Measurements from ENCODE around the gene LANCL2.

The LANCL2 gene

DNA sequence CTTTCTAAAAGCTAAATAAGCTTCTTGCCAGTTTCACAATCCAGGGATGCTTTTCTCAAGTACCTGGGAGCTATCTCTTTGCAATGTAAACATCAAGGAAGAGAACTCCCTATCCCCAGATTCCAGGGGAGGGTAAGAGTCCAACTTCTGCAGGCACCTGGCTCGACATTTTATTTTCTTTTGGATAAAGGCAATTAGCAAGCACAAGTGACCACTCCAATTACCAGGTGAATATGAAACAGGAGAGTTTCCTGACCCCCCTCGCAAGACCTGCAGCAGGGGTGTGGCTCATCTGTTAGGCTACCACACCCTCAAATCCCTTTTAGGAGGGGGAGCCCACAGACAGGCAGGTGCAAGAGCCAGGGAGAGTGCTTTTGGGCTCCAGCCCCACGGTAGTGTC is 28.6 kb upstream of the LANCL2 start:
- H3K27ac ChIP-seq (ENCODE audit: insufficient read depth in 1 of 2, low read depth in 1 of 2, low read length in 2 of 2, poor library complexity in 1 of 2, severe bottlenecking in 2 of 2), result no peak overlapping the region
- no peaks in the 10 kb centered on the region for H3K9me3 ChIP-seq (ENCODE audit: control extremely low read depth in 1 of 5, control insufficient read depth in 4 of 5, insufficient read depth in 2 of 5, low read depth in 1 of 5, low read length in 4 of 5)
- no peaks in the 10 kb centered on the region for H3K4me1 ChIP-seq (ENCODE audit: control extremely low read depth in 1 of 4, control insufficient read depth in 4 of 4, insufficient read depth in 4 of 4, low read length in 3 of 4)
- no peak overlapping the region for H3K4me3 ChIP-seq (ENCODE audit: control insufficient read depth in 1 of 7, extremely low read depth in 1 of 7, insufficient read depth in 4 of 7, low read depth in 2 of 7, low read length in 6 of 7)
- POLR2A ChIA-PET, result no interaction called here
- no peaks in the 10 kb centered on the region for H3K27me3 ChIP-seq (replicated peaks in 2 of 5; ENCODE audit: control insufficient read depth in 4 of 5, insufficient read depth in 5 of 5, low read length in 4 of 5)
- CTCF ChIA-PET, result interaction anchor here (1.3 kb wide), 1 partner anchor 10 kb away, joined by 4 read pairs; no protein-coding TSS in a partner anchor
- WGBS (ENCODE audit: insufficient coverage), result 78% methylated on average over 3 of the region's 3 CpGs
- no peak for DNase-seq
- no peaks in the 10 kb centered on the region for H3K36me3 ChIP-seq (ENCODE audit: control insufficient read depth in 4 of 4, insufficient read depth in 4 of 4, low read length in 3 of 4)

DNA sequence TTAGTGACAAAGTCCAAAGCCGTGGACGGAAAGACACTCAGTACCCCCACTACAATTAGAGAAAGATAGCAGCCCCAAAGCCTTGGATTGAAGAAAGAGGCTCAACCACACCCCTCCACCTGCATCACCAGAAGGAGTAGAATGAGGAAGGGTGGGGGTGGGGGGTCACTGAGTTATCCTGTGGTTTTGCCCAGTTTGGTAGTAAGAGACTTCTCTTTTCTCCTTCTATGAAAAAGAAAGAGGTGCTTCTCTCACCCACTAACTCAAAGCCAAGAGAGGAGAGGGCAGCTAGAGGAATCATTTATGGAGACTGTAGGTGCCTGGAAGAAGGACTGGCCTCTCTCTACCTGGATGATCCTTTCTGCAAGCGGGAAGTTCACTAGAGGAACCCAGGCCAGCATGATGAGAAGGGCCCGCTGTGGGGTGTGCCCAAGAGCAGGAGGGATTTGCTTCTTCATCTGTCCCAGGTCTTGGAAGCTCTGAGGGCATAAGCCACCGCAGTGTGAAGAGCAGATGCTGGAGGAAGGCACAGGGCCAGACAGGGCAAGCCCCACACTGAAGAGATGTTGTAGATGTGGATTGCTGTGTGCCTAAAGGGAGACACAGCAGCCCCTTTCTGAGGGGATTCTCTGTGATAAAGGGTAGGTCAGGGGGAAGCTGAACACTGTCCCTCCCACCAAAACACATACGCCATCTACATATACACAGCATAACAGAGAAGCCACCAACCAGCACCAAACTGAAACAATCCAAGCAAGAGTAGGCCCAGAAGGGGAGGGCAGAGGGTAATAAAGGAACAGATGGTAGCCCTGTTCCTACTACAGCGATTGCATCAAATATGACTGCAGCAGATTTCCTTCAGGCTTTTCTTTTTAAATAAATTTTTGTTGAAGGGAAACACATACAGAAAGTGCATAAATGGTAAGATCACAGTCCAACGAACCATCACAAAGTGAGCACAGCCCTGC is 25.8 kb upstream of the LANCL2 start:
- DNase-seq, result no peak
- H3K4me3 ChIP-seq (ENCODE audit: control insufficient read depth in 1 of 7, extremely low read depth in 1 of 7, insufficient read depth in 4 of 7, low read depth in 2 of 7, low read length in 6 of 7), result no peak overlapping the region
- peaks cover 0 to 8% (median 3%) of the 10 kb centered on the region in 5 experiments for H3K9me3 ChIP-seq (ENCODE audit: control extremely low read depth in 1 of 5, control insufficient read depth in 4 of 5, insufficient read depth in 2 of 5, low read depth in 1 of 5, low read length in 4 of 5)
- no peak overlapping the region for H3K27ac ChIP-seq (ENCODE audit: insufficient read depth in 1 of 2, low read depth in 1 of 2, low read length in 2 of 2, poor library complexity in 1 of 2, severe bottlenecking in 2 of 2)
- no peaks in the 10 kb centered on the region for H3K4me1 ChIP-seq (ENCODE audit: control extremely low read depth in 1 of 4, control insufficient read depth in 4 of 4, insufficient read depth in 4 of 4, low read length in 3 of 4)
- peaks cover 0 to 4% (median 0%) of the 10 kb centered on the region in 5 experiments for H3K27me3 ChIP-seq (replicated peaks in 2 of 5; ENCODE audit: control insufficient read depth in 4 of 5, insufficient read depth in 5 of 5, low read length in 4 of 5)
- 88% methylated on average over 4 of the region's 8 CpGs for WGBS (ENCODE audit: insufficient coverage)
- ChIA-PET POLR2A (no interaction called here), CTCF (no interaction called here)
- no peaks in the 10 kb centered on the region for H3K36me3 ChIP-seq (ENCODE audit: control insufficient read depth in 4 of 4, insufficient read depth in 4 of 4, low read length in 3 of 4)

DNA sequence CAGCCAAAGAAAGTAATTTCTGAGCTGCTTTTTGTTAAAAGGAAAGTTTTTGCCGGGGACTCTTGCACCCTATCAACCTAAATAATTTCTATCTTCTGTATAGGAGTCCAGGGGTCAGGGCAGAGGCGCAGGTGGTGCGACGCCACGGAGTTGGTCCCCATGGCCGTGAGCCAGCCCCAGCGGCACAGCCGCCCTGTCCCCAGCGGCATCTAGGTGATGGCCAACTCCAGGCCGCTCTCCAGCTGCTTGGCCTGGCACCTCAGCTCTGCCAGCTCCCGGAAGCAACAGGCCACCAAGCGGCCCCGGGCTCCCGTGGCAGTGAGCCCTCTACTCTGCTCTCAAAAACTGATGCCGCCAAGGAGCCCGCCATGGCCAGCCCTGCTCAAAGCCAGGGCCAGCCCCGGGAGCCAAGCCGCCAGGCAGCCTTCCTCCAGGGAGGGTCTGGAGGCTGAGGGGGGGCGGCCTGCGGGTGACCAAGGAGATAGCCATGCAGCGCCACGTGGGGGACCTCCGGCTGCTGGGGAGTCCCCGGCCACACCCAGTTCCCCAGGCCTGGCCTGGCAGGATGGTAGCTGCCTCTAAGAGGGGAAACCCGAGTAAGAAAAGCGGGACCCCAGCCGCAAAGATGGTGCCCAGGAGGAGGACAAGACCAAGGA is 22.8 kb upstream of the LANCL2 start:
- 95% methylated on average over 26 of the region's 27 CpGs for WGBS (ENCODE audit: insufficient coverage)
- H3K36me3 ChIP-seq (ENCODE audit: control insufficient read depth in 4 of 4, insufficient read depth in 4 of 4, low read length in 3 of 4), result no peaks in the 10 kb centered on the region
- no peak for DNase-seq
- ChIA-PET POLR2A (no interaction called here), CTCF (no interaction called here)
- H3K27ac ChIP-seq (ENCODE audit: insufficient read depth in 1 of 2, low read depth in 1 of 2, low read length in 2 of 2, poor library complexity in 1 of 2, severe bottlenecking in 2 of 2), result no peak overlapping the region
- peaks cover 0 to 25% (median 5%) of the 10 kb centered on the region in 5 experiments for H3K9me3 ChIP-seq (ENCODE audit: control extremely low read depth in 1 of 5, control insufficient read depth in 4 of 5, insufficient read depth in 2 of 5, low read depth in 1 of 5, low read length in 4 of 5)
- no peaks in the 10 kb centered on the region for H3K4me1 ChIP-seq (ENCODE audit: control extremely low read depth in 1 of 4, control insufficient read depth in 4 of 4, insufficient read depth in 4 of 4, low read length in 3 of 4)
- peaks cover 0 to 17% (median 3%) of the 10 kb centered on the region in 5 experiments for H3K27me3 ChIP-seq (replicated peaks in 2 of 5; ENCODE audit: control insufficient read depth in 4 of 5, insufficient read depth in 5 of 5, low read length in 4 of 5)
- no peak overlapping the region for H3K4me3 ChIP-seq (ENCODE audit: control insufficient read depth in 1 of 7, extremely low read depth in 1 of 7, insufficient read depth in 4 of 7, low read depth in 2 of 7, low read length in 6 of 7)

DNA sequence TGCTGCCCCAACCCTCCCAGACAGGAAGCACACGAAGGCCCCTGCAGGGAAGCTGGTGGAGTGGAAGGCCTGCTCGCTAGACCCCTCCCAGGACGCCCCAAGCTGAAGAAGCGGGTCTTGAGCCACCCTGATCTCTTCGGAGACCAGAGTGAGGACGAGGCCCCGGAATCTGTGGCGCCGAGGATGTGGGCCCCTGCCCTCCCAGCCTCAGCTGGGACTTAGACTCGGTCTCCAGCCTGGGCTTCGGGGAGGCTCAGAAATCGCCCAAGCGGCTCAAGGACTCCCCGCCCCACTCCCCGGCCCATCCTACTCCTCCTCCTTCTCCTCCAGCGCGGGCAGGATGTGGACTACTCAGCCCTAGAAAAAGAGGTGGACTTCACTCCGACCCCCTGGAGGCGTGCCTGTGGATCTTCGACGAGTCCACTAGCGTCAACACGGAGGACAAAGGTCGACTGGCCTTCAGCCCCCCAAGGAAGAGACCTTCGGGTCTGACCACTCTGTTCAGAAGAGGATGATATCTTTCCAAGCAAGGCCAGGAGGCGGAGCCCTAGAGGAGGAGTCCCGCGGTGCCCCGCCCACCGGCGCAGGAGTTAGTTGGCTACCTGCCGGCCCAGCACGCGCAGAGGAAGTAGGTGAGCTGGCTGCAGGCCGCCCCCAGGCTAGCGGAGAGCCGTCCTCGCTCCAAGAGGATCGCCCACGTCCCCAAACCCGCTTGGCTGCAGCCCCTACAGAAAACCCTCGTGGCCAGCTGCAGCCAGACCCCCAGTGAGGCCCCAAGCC is 21.9 kb upstream of the LANCL2 start:
- peaks cover 0 to 17% (median 4%) of the 10 kb centered on the region in 5 experiments for H3K27me3 ChIP-seq (replicated peaks in 2 of 5; ENCODE audit: control insufficient read depth in 4 of 5, insufficient read depth in 5 of 5, low read length in 4 of 5)
- no peak overlapping the region for H3K27ac ChIP-seq (ENCODE audit: insufficient read depth in 1 of 2, low read depth in 1 of 2, low read length in 2 of 2, poor library complexity in 1 of 2, severe bottlenecking in 2 of 2)
- ChIA-PET POLR2A (no interaction called here), CTCF (no interaction called here)
- H3K4me3 ChIP-seq (ENCODE audit: control insufficient read depth in 1 of 7, extremely low read depth in 1 of 7, insufficient read depth in 4 of 7, low read depth in 2 of 7, low read length in 6 of 7), result no peak overlapping the region
- WGBS (ENCODE audit: insufficient coverage), result 94% methylated on average over 32 of the region's 42 CpGs
- H3K4me1 ChIP-seq (ENCODE audit: control extremely low read depth in 1 of 4, control insufficient read depth in 4 of 4, insufficient read depth in 4 of 4, low read length in 3 of 4), result no peaks in the 10 kb centered on the region
- no peak for DNase-seq
- peaks cover 0 to 25% (median 5%) of the 10 kb centered on the region in 5 experiments for H3K9me3 ChIP-seq (ENCODE audit: control extremely low read depth in 1 of 5, control insufficient read depth in 4 of 5, insufficient read depth in 2 of 5, low read depth in 1 of 5, low read length in 4 of 5)
- H3K36me3 ChIP-seq (ENCODE audit: control insufficient read depth in 4 of 4, insufficient read depth in 4 of 4, low read length in 3 of 4), result no peaks in the 10 kb centered on the region

DNA sequence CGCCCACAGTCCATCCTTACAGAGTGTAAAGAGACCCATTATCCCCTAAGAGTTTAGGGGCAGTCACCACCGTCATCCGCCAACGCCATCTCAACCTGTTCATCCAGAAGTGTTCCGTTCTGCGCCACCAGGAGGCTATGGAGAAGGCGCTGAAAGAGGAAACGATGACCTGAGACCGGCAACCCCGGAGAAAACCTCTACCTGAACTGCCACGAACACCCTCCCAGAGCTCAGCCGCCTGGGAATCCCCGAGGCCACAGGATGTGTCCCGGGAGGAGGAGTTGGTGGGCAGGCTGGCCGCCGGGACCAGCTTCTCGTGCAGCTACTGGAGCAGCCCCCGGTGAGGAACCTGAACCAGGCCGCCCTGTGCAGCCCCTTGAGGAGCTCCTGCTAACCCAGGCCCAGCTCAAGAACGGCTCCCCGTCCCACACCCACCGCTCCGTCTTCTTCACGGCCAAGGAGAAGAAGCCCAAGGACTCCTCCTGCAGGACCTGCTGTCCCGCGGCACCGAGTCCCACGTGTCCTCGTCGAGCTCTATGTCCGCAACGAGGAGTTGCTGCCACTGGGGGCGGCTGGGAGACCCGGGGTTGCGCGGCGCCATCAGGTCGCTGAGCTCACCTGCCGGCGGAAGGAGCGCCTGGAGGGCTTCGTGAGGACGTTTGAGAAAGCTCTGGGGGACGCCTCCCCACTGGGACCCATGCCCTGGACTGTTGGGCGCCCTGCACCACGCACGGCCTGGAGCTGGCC is 21.1 kb upstream of the LANCL2 start:
- Histone ChIP-seq H3K27ac (ENCODE audit: insufficient read depth in 1 of 2, low read depth in 1 of 2, low read length in 2 of 2, poor library complexity in 1 of 2, severe bottlenecking in 2 of 2) (no peak overlapping the region), H3K36me3 (ENCODE audit: control insufficient read depth in 4 of 4, insufficient read depth in 4 of 4, low read length in 3 of 4) (no peaks in the 10 kb centered on the region), H3K27me3 (replicated peaks in 2 of 5; ENCODE audit: control insufficient read depth in 4 of 5, insufficient read depth in 5 of 5, low read length in 4 of 5) (peaks cover under 1 to 18% (median 4%) of the 10 kb centered on the region in 5 experiments), H3K9me3 (ENCODE audit: control extremely low read depth in 1 of 5, control insufficient read depth in 4 of 5, insufficient read depth in 2 of 5, low read depth in 1 of 5, low read length in 4 of 5) (peaks cover 0 to 25% (median 5%) of the 10 kb centered on the region in 5 experiments), H3K4me1 (ENCODE audit: control extremely low read depth in 1 of 4, control insufficient read depth in 4 of 4, insufficient read depth in 4 of 4, low read length in 3 of 4) (no peaks in the 10 kb centered on the region), H3K4me3 (ENCODE audit: control insufficient read depth in 1 of 7, extremely low read depth in 1 of 7, insufficient read depth in 4 of 7, low read depth in 2 of 7, low read length in 6 of 7) (no peak overlapping the region)
- CTCF ChIA-PET, result no interaction called here
- WGBS (ENCODE audit: insufficient coverage), result 93% methylated on average over 43 of the region's 47 CpGs
- no peak for DNase-seq
- POLR2A ChIA-PET, result no interaction called here

DNA sequence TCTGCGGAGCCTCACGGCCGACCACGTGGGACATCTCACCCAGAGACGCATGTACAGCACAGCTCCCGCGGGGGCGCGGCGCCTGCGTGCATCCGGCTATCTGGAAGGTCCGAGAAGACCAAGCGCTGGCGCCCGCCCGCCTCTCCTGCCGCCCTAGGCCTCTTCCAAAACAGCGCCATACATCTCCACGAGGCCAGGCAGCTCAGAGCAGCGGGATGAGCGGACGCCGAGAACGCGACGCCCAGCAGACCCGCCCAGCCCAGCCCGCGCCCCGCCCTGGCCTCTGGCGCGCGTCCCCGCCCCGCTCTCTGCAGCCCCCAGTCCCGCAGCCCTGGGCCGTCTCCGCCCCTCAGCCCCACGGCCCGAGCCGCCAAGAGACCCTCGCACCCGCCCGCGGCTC is 20.3 kb upstream of the LANCL2 start:
- no peak for DNase-seq
- ChIA-PET POLR2A (no interaction called here), CTCF (no interaction called here)
- H3K9me3 ChIP-seq (ENCODE audit: control extremely low read depth in 1 of 5, control insufficient read depth in 4 of 5, insufficient read depth in 2 of 5, low read depth in 1 of 5, low read length in 4 of 5), result peaks cover 0 to 25% (median 5%) of the 10 kb centered on the region in 5 experiments
- H3K36me3 ChIP-seq (ENCODE audit: control insufficient read depth in 4 of 4, insufficient read depth in 4 of 4, low read length in 3 of 4), result no peaks in the 10 kb centered on the region
- no peak overlapping the region for H3K4me3 ChIP-seq (ENCODE audit: control insufficient read depth in 1 of 7, extremely low read depth in 1 of 7, insufficient read depth in 4 of 7, low read depth in 2 of 7, low read length in 6 of 7)
- H3K27me3 ChIP-seq (replicated peaks in 2 of 5; ENCODE audit: control insufficient read depth in 4 of 5, insufficient read depth in 5 of 5, low read length in 4 of 5), result peaks cover 2 to 20% (median 4%) of the 10 kb centered on the region in 5 experiments
- WGBS (ENCODE audit: insufficient coverage), result 52% methylated on average over 41 of the region's 46 CpGs
- H3K4me1 ChIP-seq (ENCODE audit: control extremely low read depth in 1 of 4, control insufficient read depth in 4 of 4, insufficient read depth in 4 of 4, low read length in 3 of 4), result no peaks in the 10 kb centered on the region
- no peak overlapping the region for H3K27ac ChIP-seq (ENCODE audit: insufficient read depth in 1 of 2, low read depth in 1 of 2, low read length in 2 of 2, poor library complexity in 1 of 2, severe bottlenecking in 2 of 2)

Measured in common myeloid progenitor, CD34-positive (primary cell).